ENCODE data around the gene MOB2. TPM values are rescaled to one million over a fixed set of nuclear protein-coding genes. Genes with fewer than 3 reads are reported as not detected.

Gene MOB2
- total RNA-seq, 3 donors from 2014 or later = 36.4 to 46.1 (median 37.9) TPM

DNA sequence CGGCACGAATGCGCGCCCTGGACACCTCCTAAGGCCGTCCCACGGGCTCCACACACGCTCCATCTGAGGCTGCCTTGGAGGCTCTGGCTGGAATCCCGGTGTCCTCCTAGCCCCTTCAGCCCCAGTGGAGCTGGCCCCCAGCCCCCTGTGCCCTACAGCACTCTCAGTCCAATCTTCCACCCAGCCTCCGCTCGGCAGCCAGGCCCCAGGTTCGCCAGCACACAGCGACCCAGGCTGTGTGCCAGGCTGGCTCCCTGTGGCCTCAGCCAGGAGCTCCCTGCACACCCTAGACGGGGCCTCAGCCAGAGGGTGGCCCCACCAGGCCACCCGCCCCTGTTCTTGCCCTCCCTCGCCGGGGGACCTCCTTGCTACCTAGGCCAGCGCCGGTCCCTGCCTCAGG lies 18.6 kb downstream of the MOB2 start:
- H3K4me1 ChIP-seq = no peaks in the 10 kb centered on the region

DNA sequence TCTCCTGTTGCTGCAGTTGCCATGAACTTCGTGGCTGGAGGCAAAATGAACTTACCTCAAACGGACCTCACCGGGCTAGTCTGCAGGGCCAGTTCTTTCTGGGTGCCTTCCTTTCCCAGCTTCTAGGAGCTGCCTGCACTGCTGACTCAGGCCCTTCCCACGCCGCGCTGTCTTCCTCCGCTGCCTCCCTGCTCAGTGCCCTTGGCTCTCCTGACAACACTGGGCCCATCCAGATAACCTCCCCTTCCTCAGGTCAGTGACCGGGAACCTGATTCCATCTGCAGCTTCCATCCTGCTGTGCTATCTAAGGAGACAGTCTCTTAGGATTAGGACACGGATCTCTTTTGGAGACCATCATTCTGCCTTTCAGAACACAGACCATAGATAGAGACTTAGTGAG lies 19.3 kb downstream of the MOB2 start:
- Histone ChIP-seq H3K4me1 (no peaks in the 10 kb centered on the region), H3K9me3 (peaks cover 0 to 5% of the 10 kb centered on the region in 2 donors), H3K4me3 (no peak overlapping the region), H3K27ac (no peak overlapping the region), H3K27me3 (no peaks in the 10 kb centered on the region), H3K36me3 (no peaks in the 10 kb centered on the region)
- DNase-seq (ENCODE audit: low spot score in 2 of 2) = no peak
- no peak for TF ChIP-seq POLR2AphosphoS5 (IDR thresholded peaks at IDR 0.05)
- TF ChIP-seq, protein P1, sequence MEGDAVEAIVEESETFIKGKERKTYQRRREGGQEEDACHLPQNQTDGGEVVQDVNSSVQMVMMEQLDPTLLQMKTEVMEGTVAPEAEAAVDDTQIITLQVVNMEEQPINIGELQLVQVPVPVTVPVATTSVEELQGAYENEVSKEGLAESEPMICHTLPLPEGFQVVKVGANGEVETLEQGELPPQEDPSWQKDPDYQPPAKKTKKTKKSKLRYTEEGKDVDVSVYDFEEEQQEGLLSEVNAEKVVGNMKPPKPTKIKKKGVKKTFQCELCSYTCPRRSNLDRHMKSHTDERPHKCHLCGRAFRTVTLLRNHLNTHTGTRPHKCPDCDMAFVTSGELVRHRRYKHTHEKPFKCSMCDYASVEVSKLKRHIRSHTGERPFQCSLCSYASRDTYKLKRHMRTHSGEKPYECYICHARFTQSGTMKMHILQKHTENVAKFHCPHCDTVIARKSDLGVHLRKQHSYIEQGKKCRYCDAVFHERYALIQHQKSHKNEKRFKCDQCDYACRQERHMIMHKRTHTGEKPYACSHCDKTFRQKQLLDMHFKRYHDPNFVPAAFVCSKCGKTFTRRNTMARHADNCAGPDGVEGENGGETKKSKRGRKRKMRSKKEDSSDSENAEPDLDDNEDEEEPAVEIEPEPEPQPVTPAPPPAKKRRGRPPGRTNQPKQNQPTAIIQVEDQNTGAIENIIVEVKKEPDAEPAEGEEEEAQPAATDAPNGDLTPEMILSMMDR (IDR thresholded peaks at IDR 0.05) = no peak
- intact Hi-C loops (cut with DNase I; ENCODE audit: low total_unique reads) = no loop called here

More for the DNA sequence above, 18.6 kb downstream of the MOB2 start:
- Histone ChIP-seq H3K27me3 (no peaks in the 10 kb centered on the region), H3K36me3 (no peaks in the 10 kb centered on the region), H3K27ac (no peak overlapping the region), H3K9me3 (peaks cover 0 to 5% of the 10 kb centered on the region in 2 donors), H3K4me3 (no peak overlapping the region)
- TF ChIP-seq POLR2A (IDR thresholded peaks at IDR 0.05) (no peak), POLR2AphosphoS5 (IDR thresholded peaks at IDR 0.05) (no peak)
- TF ChIP-seq, protein P1 (IDR thresholded peaks at IDR 0.05) = no peak
- DNase-seq (ENCODE audit: low spot score in 2 of 2) = no peak
- intact Hi-C loops (cut with DNase I; ENCODE audit: low total_unique reads) = no loop called here

GRCh38 chr11:1466784-1467183 lies 19.8 kb downstream of the MOB2 start:
- no peaks in the 10 kb centered on the region for H3K27me3 ChIP-seq
- intact Hi-C loops (cut with DNase I; ENCODE audit: low total_unique reads) = no loop called here
- H3K4me3 ChIP-seq = no peak overlapping the region
- no peaks in the 10 kb centered on the region for H3K36me3 ChIP-seq
- H3K9me3 ChIP-seq = peaks cover 0 to 5% of the 10 kb centered on the region in 2 donors
- no peaks in the 10 kb centered on the region for H3K4me1 ChIP-seq
- no peak overlapping the region for H3K27ac ChIP-seq
- TF ChIP-seq, protein P1 (IDR thresholded peaks at IDR 0.05) = no peak
- no peak for TF ChIP-seq POLR2A (IDR thresholded peaks at IDR 0.05)
- no peak for TF ChIP-seq POLR2AphosphoS5 (IDR thresholded peaks at IDR 0.05)
- no peak for DNase-seq (ENCODE audit: low spot score in 2 of 2)

DNA sequence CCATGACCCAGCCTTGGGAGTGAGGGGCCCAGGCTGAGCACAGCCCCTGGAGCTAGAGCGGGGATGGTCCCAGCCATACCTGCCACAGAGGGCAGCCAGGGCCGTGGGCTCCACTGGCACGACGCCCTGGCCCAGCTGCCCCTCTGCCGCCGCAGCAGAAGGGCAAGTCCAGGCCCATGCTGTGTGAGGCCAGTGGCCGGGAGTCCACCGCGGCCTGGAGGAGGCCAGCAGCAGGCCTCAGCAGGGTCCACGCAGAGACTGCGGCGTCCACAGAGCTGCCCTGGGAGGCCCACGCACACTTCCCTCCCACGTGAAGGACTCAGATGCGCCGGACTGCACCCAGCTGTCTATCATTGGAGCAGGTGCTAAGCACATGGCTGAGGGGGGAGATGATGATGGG lies 23.5 kb downstream of the MOB2 start:
- Histone ChIP-seq H3K27ac (no peak overlapping the region), H3K4me3 (no peak overlapping the region), H3K27me3 (no peaks in the 10 kb centered on the region), H3K4me1 (peaks cover 0 to 3% of the 10 kb centered on the region in 2 donors), H3K36me3 (no peaks in the 10 kb centered on the region), H3K9me3 (peaks cover 0 to 5% of the 10 kb centered on the region in 2 donors)
- TF ChIP-seq POLR2A (IDR thresholded peaks at IDR 0.05) (no peak), POLR2AphosphoS5 (IDR thresholded peaks at IDR 0.05) (no peak)
- TF ChIP-seq, protein P1 (IDR thresholded peaks at IDR 0.05) = no peak
- intact Hi-C loops (cut with DNase I; ENCODE audit: low total_unique reads) = no loop called here
- no peak for DNase-seq (ENCODE audit: low spot score in 2 of 2)

DNA sequence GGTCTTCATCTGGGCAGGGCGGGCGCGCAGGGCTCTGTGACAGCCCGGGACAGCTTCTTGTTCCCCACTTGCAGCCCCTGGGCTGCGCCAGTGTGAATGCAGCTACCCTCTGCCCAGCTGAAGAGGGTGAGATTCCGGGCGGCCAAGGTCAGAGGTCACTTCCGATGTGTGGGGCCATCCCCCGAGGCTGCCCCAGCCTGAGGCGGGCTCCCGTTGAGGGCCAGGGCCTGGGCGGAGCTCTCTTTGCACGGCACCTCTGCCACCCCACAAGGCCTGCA lies 23.9 kb downstream of the MOB2 start:
- H3K9me3 ChIP-seq = peaks cover 0 to 5% of the 10 kb centered on the region in 2 donors
- H3K4me1 ChIP-seq = peaks cover 0 to 3% of the 10 kb centered on the region in 2 donors
- H3K27me3 ChIP-seq = no peaks in the 10 kb centered on the region
- intact Hi-C loops (cut with DNase I; ENCODE audit: low total_unique reads) = no loop called here
- no peak for DNase-seq (ENCODE audit: low spot score in 2 of 2)
- H3K4me3 ChIP-seq = no peak overlapping the region
- no peak overlapping the region for H3K27ac ChIP-seq
- TF ChIP-seq, protein P1 (IDR thresholded peaks at IDR 0.05) = no peak
- TF ChIP-seq POLR2A (IDR thresholded peaks at IDR 0.05) = no peak
- TF ChIP-seq POLR2AphosphoS5 (IDR thresholded peaks at IDR 0.05) = no peak
- H3K36me3 ChIP-seq = no peaks in the 10 kb centered on the region

Data from breast epithelium (tissue), 4 donors.